Neuronal stem cell (in vitro differentiated cells): ENCODE data around the gene DLG1.

Source experiments
- DNase-seq: peaks from one replicate; pipeline ENCODE4 v3.0.0-alpha.2; 2013; ENCODE audit warnings: low spot score
- H2AFZ ChIP-seq: one replicate; pipeline ENCODE4 v1.6.1; 2013; ENCODE audit warnings: mild to moderate bottlenecking, low read length, inconsistent platforms
- H2AK5ac ChIP-seq: 2 replicates; pipeline ENCODE4 v1.6.1; 2013; ENCODE audit warnings: low read depth, mild to moderate bottlenecking, inconsistent platforms, low read length, moderate library complexity, mixed read lengths
- H2BK120ac ChIP-seq: 2 replicates; pipeline ENCODE4 v1.6.1; 2013; ENCODE audit warnings: low read depth, mild to moderate bottlenecking, inconsistent platforms, low read length, moderate library complexity, mixed read lengths
- H2BK12ac ChIP-seq: one replicate; pipeline ENCODE4 v1.6.1; 2013; ENCODE audit warnings: low read length, inconsistent platforms
- H2BK15ac ChIP-seq: 2 replicates; pipeline ENCODE4 v1.6.1; 2013; ENCODE audit warnings: mild to moderate bottlenecking, low read length, inconsistent platforms, mixed read lengths
- H2BK5ac ChIP-seq: one replicate; pipeline ENCODE4 v1.6.1; 2013; ENCODE audit warnings: inconsistent platforms, mild to moderate bottlenecking, low read length, moderate library complexity
- H3K14ac ChIP-seq: one replicate; pipeline ENCODE4 v1.6.1; 2013; ENCODE audit warnings: low read length, inconsistent platforms
- H3K18ac ChIP-seq: 2 replicates; pipeline ENCODE4 v1.6.1; 2013; ENCODE audit warnings: low read length, inconsistent platforms
- H3K23ac ChIP-seq: 2 replicates; pipeline ENCODE4 v1.6.1; 2013; ENCODE audit warnings: low read depth, mild to moderate bottlenecking, mixed read lengths, low read length, inconsistent platforms; ENCODE audit not compliant: poor library complexity
- H3K27ac ChIP-seq: replicated peaks from 3 replicates; pipeline ENCODE4 v1.5.1; 2013; ENCODE audit warnings: low read length, inconsistent platforms
- H3K27me3 ChIP-seq, 3 experiments: 2 replicates each; pipeline ENCODE4 v1.6.1; 2013; ENCODE audit warnings: low read length in 3 of 3, mild to moderate bottlenecking in 2 of 3, inconsistent platforms in 1 of 3, low read depth in 1 of 3, mixed read lengths in 1 of 3, moderate library complexity in 1 of 3; ENCODE audit not compliant: control insufficient read depth in 3 of 3, insufficient read depth in 3 of 3
- H3K36me3 ChIP-seq, 2 donors: replicated peaks in 1 of 2; 2 replicates each; pipeline ENCODE4 v1.6.1; 2013; ENCODE audit warnings: low read length in 2 of 2; ENCODE audit not compliant: control insufficient read depth in 2 of 2, insufficient read depth in 2 of 2
- H3K4ac ChIP-seq: 2 replicates; pipeline ENCODE4 v1.6.1; 2013; ENCODE audit warnings: inconsistent platforms, mild to moderate bottlenecking, low read length, moderate library complexity
- H3K4me1 ChIP-seq, 2 donors: 1 replicate in 1 of 2; 2 replicates in 1 of 2; pipeline ENCODE4 v1.6.1; 2013; ENCODE audit warnings: low read length in 2 of 2, low read depth in 1 of 2; ENCODE audit not compliant: control insufficient read depth in 2 of 2, insufficient read depth in 1 of 2
- H3K4me2 ChIP-seq: one replicate; pipeline ENCODE4 v1.6.1; 2013; ENCODE audit warnings: mild to moderate bottlenecking, low read length, inconsistent platforms; ENCODE audit not compliant: insufficient read depth, poor library complexity, severe bottlenecking
- H3K4me3 ChIP-seq, 2 donors: 2 replicates each; pipeline ENCODE4 v1.5.1; 2013; ENCODE audit warnings: low read length in 2 of 2, mild to moderate bottlenecking in 2 of 2, inconsistent platforms in 1 of 2, moderate library complexity in 1 of 2
- H3K79me1 ChIP-seq: one replicate; pipeline ENCODE4 v1.6.1; 2013; ENCODE audit warnings: low read depth, mild to moderate bottlenecking, inconsistent platforms, low read length, moderate library complexity
- H3K9ac ChIP-seq: one replicate; pipeline ENCODE4 v1.6.1; 2013; ENCODE audit warnings: mild to moderate bottlenecking, low read depth, low read length, inconsistent platforms; ENCODE audit not compliant: poor library complexity
- H3K9me3 ChIP-seq, 2 donors: replicated peaks in 1 of 2; 2 replicates each; pipeline versions ENCODE3 to v1.6.1; 2013; ENCODE audit warnings: low read length in 2 of 2, mild to moderate bottlenecking in 2 of 2, inconsistent platforms in 1 of 2, low read depth in 1 of 2, mixed read lengths in 1 of 2, moderate library complexity in 1 of 2; ENCODE audit not compliant: control insufficient read depth in 2 of 2, insufficient read depth in 1 of 2
- H4K8ac ChIP-seq: one replicate; pipeline ENCODE4 v1.6.1; 2013; ENCODE audit warnings: low read depth, mild to moderate bottlenecking, inconsistent platforms, low read length, moderate library complexity
- H4K91ac ChIP-seq: one replicate; pipeline ENCODE4 v1.6.1; 2013; ENCODE audit warnings: low read length, low read depth, mild to moderate bottlenecking, inconsistent platforms; ENCODE audit not compliant: poor library complexity
- WGBS, 2 donors: extraction: QIAGEN DNeasy Blood & Tissue Kit; methylation state at CpG; one replicate each; pipeline ENCODE4 v1.1.7; 2013; ENCODE audit warnings: missing lambda C conversion rate in 2 of 2, mixed read lengths in 1 of 2; ENCODE audit not compliant: insufficient read length in 2 of 2, insufficient replicate concordance in 1 of 2; ENCODE audit errors: extremely low coverage in 2 of 2; 5-methylcytosine and 5-hydroxymethylcytosine counted together

Gene DLG1

GRCh38 chr3:197303452-197303851 is 5.0 kb upstream of the DLG1 start:
- H3K9ac ChIP-seq = no peak overlapping the region
- no peaks in the 10 kb centered on the region for H3K9me3 ChIP-seq
- H4K91ac ChIP-seq = no peak overlapping the region
- H2BK12ac ChIP-seq = no peak overlapping the region
- no peak overlapping the region for H3K4me3 ChIP-seq
- no peak overlapping the region for H3K14ac ChIP-seq
- no peaks in the 10 kb centered on the region for H3K79me1 ChIP-seq
- H4K8ac ChIP-seq = no peak overlapping the region
- no peak overlapping the region for H2BK120ac ChIP-seq
- DNase-seq = no peak
- no peak overlapping the region for H3K27ac ChIP-seq
- H3K4ac ChIP-seq = no peak overlapping the region
- WGBS, 2 donors = no CpG with 5 or more reads among the region's 6 CpGs
- H2BK15ac ChIP-seq = no peak overlapping the region
- no peak overlapping the region for H2BK5ac ChIP-seq
- H3K27me3 ChIP-seq = no peaks in the 10 kb centered on the region
- H2AFZ ChIP-seq = no peak overlapping the region
- no peaks in the 10 kb centered on the region for H3K36me3 ChIP-seq
- no peak overlapping the region for H3K4me2 ChIP-seq
- H3K18ac ChIP-seq = no peak overlapping the region
- H3K4me1 ChIP-seq = peaks cover 3 to 4% of the 10 kb centered on the region in 2 donors
- H3K23ac ChIP-seq = no peak overlapping the region
- no peak overlapping the region for H2AK5ac ChIP-seq

DNA sequence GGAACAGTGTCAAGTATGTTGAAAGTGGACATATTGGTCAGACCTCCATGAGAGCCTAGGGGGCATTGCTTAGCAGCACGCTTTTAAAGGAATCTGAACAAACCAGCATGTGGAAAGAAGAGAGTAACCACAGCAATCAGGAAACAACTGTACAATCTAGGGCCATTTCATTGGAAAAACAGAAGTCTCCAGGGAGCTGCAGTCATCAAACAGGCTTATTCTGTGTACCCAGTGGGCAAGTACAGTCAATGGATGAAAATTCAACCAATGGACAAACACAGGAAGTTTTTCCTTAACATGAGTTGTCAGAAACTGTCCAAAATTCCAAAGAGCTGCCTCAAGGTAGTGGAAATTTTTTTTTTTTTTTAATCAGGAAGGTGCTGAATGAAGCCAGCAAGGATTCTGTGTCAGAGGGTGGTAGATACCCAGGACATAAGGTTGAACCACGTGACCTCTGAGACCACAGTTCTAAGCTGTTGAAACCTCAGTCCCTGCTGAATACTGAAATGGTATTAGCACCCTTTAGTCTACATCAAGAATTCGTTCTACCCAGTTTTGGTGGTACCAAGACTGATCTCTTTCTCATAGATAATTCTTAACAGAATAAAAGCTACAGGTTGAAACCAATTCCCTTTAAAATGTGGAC is 4.4 kb upstream of the DLG1 start:
- DNase-seq = no peak
- no peak overlapping the region for H2BK15ac ChIP-seq
- H3K27ac ChIP-seq = no peak overlapping the region

DNA sequence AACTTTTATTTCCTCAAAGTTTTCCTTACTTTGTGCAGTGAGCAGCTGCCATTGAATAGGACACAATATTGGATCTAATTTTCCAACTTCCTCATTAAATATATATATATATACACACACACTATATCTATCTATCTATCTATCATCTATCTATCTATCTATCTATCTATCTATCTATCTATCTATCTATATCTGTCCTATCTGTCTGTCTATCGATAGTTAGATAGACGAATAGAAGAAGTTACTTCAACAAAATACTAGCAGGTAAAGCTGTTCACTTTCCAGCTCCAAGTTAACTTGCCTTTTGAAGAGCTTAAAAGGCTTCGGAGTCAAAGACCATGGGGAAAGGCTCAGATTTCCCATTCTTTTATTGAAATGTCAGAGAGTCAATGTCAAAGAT is 3.6 kb upstream of the DLG1 start:
- Histone ChIP-seq H3K9me3 (no peaks in the 10 kb centered on the region), H2BK120ac (no peak overlapping the region), H3K23ac (no peak overlapping the region), H3K4me1 (peaks cover 3 to 4% of the 10 kb centered on the region in 2 donors), H2BK12ac (no peak overlapping the region), H3K4me3 (no peak overlapping the region), H2BK5ac (no peak overlapping the region), H3K14ac (no peak overlapping the region), H4K91ac (no peak overlapping the region), H3K4ac (no peak overlapping the region), H2BK15ac (no peak overlapping the region), H2AK5ac (no peak overlapping the region), H3K9ac (no peak overlapping the region), H3K18ac (no peak overlapping the region), H2AFZ (no peak overlapping the region), H3K27ac (no peak overlapping the region), H3K4me2 (no peak overlapping the region), H3K36me3 (no peaks in the 10 kb centered on the region), H3K79me1 (peaks cover 3% of the 10 kb centered on the region), H4K8ac (no peak overlapping the region), H3K27me3 (no peaks in the 10 kb centered on the region)
- no peak for DNase-seq
- WGBS, 2 donors = no CpG with 5 or more reads among the region's 3 CpGs

More for the DNA sequence above, 4.4 kb upstream of the DLG1 start:
- Histone ChIP-seq H2BK12ac (no peak overlapping the region), H3K9me3 (no peaks in the 10 kb centered on the region), H3K9ac (no peak overlapping the region), H3K18ac (no peak overlapping the region), H3K4me1 (peaks cover 3 to 4% of the 10 kb centered on the region in 2 donors), H3K79me1 (no peaks in the 10 kb centered on the region), H2AK5ac (no peak overlapping the region), H2BK5ac (no peak overlapping the region), H3K23ac (no peak overlapping the region), H4K8ac (no peak overlapping the region), H3K36me3 (no peaks in the 10 kb centered on the region), H3K14ac (no peak overlapping the region), H4K91ac (no peak overlapping the region), H2AFZ (no peak overlapping the region), H3K4me3 (no peak overlapping the region), H3K4me2 (no peak overlapping the region), H3K27me3 (no peaks in the 10 kb centered on the region), H3K4ac (no peak overlapping the region), H2BK120ac (no peak overlapping the region)
- no CpG with 5 or more reads among the region's 3 CpGs for WGBS, 2 donors

GRCh38 chr3:197300361-197300760 is 1.9 kb upstream of the DLG1 start:
- H3K27me3 ChIP-seq = no peaks in the 10 kb centered on the region
- no peak overlapping the region for H2AFZ ChIP-seq
- no peaks in the 10 kb centered on the region for H3K9me3 ChIP-seq
- WGBS, 2 donors = no CpG with 5 or more reads among the region's 7 CpGs
- H3K4me2 ChIP-seq = no peak overlapping the region
- no peak overlapping the region for H3K14ac ChIP-seq
- H3K27ac ChIP-seq = no peak overlapping the region
- H2BK5ac ChIP-seq = no peak overlapping the region
- H2BK120ac ChIP-seq = no peak overlapping the region
- peaks cover 4 to 8% of the 10 kb centered on the region in 2 donors for H3K4me1 ChIP-seq
- no peak overlapping the region for H3K23ac ChIP-seq
- H3K79me1 ChIP-seq = peaks cover 3% of the 10 kb centered on the region
- H4K8ac ChIP-seq = no peak overlapping the region
- DNase-seq = no peak
- H3K4ac ChIP-seq = no peak overlapping the region
- H4K91ac ChIP-seq = no peak overlapping the region
- no peak overlapping the region for H3K4me3 ChIP-seq
- no peak overlapping the region for H2AK5ac ChIP-seq
- peaks cover 0 to 13% of the 10 kb centered on the region in 2 donors for H3K36me3 ChIP-seq
- H2BK12ac ChIP-seq = no peak overlapping the region
- H3K18ac ChIP-seq = no peak overlapping the region
- no peak overlapping the region for H3K9ac ChIP-seq
- no peak overlapping the region for H2BK15ac ChIP-seq
